IPS-NIHi7 (cell line): ENCODE results near the gene CDH13.

ENCODE experiments used
- DNase-seq: peaks from one replicate; pipeline ENCODE4 v3.0.0; 2012; ENCODE audit warnings: mixed read lengths; ENCODE audit errors: extremely low spot score

CDH13 gene

GRCh38 chr16:82788225-82788624 lies 161.5 kb downstream of the CDH13 start:
- no peak for DNase-seq

- DNase-seq = no peak
Measured at GRCh38 chr16:82788919-82789318, 162.2 kb downstream of the CDH13 start.

GRCh38 chr16:82792693-82793092 lies 165.9 kb downstream of the CDH13 start:
- no peak for DNase-seq

- no peak for DNase-seq
Measured at GRCh38 chr16:82793528-82794245, 166.9 kb downstream of the CDH13 start.

GRCh38 chr16:82796047-82796446 lies 169.3 kb downstream of the CDH13 start:
- peak; percentile 38 for DNase-seq

GRCh38 chr16:82801361-82801760 lies 174.6 kb downstream of the CDH13 start:
- DNase-seq = no peak

- DNase-seq = no peak
Measured at GRCh38 chr16:82805866-82806265, 179.1 kb downstream of the CDH13 start.

GRCh38 chr16:82807311-82807710 lies 180.5 kb downstream of the CDH13 start:
- DNase-seq = no peak

- no peak for DNase-seq
Measured at GRCh38 chr16:82808036-82808435, 181.3 kb downstream of the CDH13 start.

- no peak for DNase-seq
Measured at GRCh38 chr16:82810077-82810476, 183.3 kb downstream of the CDH13 start.

GRCh38 chr16:82814059-82814458 lies 187.3 kb downstream of the CDH13 start:
- no peak for DNase-seq

GRCh38 chr16:82819286-82819685 lies 192.5 kb downstream of the CDH13 start:
- DNase-seq = no peak

GRCh38 chr16:82820855-82821254 lies 194.1 kb downstream of the CDH13 start:
- DNase-seq = no peak

- DNase-seq = no peak
Measured at GRCh38 chr16:82824408-82824807, 197.6 kb downstream of the CDH13 start.

GRCh38 chr16:82829301-82829700 lies 202.5 kb downstream of the CDH13 start:
- DNase-seq = no peak

- no peak for DNase-seq
Measured at GRCh38 chr16:82830944-82831343, 204.2 kb downstream of the CDH13 start.

GRCh38 chr16:82832821-82833220 lies 206.1 kb downstream of the CDH13 start:
- DNase-seq = no peak

GRCh38 chr16:82833378-82833993 lies 206.7 kb downstream of the CDH13 start:
- DNase-seq = no peak

- DNase-seq = no peak
Measured at GRCh38 chr16:82834151-82834815, 207.5 kb downstream of the CDH13 start.

- peak; percentile 30 for DNase-seq
Measured at GRCh38 chr16:82835487-82836155, 208.9 kb downstream of the CDH13 start.

- no peak for DNase-seq
Measured at GRCh38 chr16:82841108-82841507, 214.3 kb downstream of the CDH13 start.

- DNase-seq = no peak
Measured at GRCh38 chr16:82843606-82844271, 217.0 kb downstream of the CDH13 start.
